ENCODE measurements around the gene SLC25A44. TPM values are rescaled to one million over a fixed set of nuclear protein-coding genes. Genes with fewer than 3 reads are reported as not detected.
"Not testable (repeated sequence)": the region's sequence is repeated elsewhere in the genome, so short reads cannot be mapped to it uniquely, and the experiment has no call there.

Gene SLC25A44
- polyA plus RNA-seq, 3 donors: 28.8 to 31.0 (median 30.0) TPM

- DNase-seq (ENCODE audit: low read depth in 3 of 3, low spot score in 2 of 3): no peak
Observed at GRCh38 chr1:156162430-156163037, 31.4 kb upstream of the SLC25A44 start.

GRCh38 chr1:156163712-156164111 is 30.2 kb upstream of the SLC25A44 start:
- no peak for DNase-seq (ENCODE audit: low read depth in 3 of 3, low spot score in 2 of 3)

GRCh38 chr1:156164125-156164831 is 29.6 kb upstream of the SLC25A44 start:
- no peak for DNase-seq (ENCODE audit: low read depth in 3 of 3, low spot score in 2 of 3)

GRCh38 chr1:156165083-156165482 is 28.8 kb upstream of the SLC25A44 start:
- DNase-seq (ENCODE audit: low read depth in 3 of 3, low spot score in 2 of 3): no peak

- DNase-seq (ENCODE audit: low read depth in 3 of 3, low spot score in 2 of 3): no peak
Observed at GRCh38 chr1:156167536-156167935, 26.4 kb upstream of the SLC25A44 start.

GRCh38 chr1:156172696-156173470 is 21.0 kb upstream of the SLC25A44 start:
- DNase-seq (ENCODE audit: low read depth in 3 of 3, low spot score in 2 of 3): no peak

GRCh38 chr1:156176610-156177210 is 17.2 kb upstream of the SLC25A44 start:
- DNase-seq (ENCODE audit: low read depth in 3 of 3, low spot score in 2 of 3): no peak

- DNase-seq (ENCODE audit: low read depth in 3 of 3, low spot score in 2 of 3): no peak
Observed at GRCh38 chr1:156177919-156178654, 15.8 kb upstream of the SLC25A44 start.

GRCh38 chr1:156180471-156180870 is 13.4 kb upstream of the SLC25A44 start:
- DNase-seq (ENCODE audit: low read depth in 3 of 3, low spot score in 2 of 3): no peak

- DNase-seq (ENCODE audit: low read depth in 3 of 3, low spot score in 2 of 3): not testable (repeated sequence)
Observed at GRCh38 chr1:156181391-156181924, 12.4 kb upstream of the SLC25A44 start.

GRCh38 chr1:156182010-156182779 is 11.7 kb upstream of the SLC25A44 start:
- not testable (repeated sequence) for DNase-seq (ENCODE audit: low read depth in 3 of 3, low spot score in 2 of 3)

GRCh38 chr1:156186347-156187177 is 7.3 kb upstream of the SLC25A44 start:
- DNase-seq (ENCODE audit: low read depth in 3 of 3, low spot score in 2 of 3): not testable (repeated sequence)

GRCh38 chr1:156190265-156190664 is 3.6 kb upstream of the SLC25A44 start:
- not testable (repeated sequence) for DNase-seq (ENCODE audit: low read depth in 3 of 3, low spot score in 2 of 3)

GRCh38 chr1:156191292-156191964 is 2.5 kb upstream of the SLC25A44 start:
- no peak for DNase-seq (ENCODE audit: low read depth in 3 of 3, low spot score in 2 of 3)

- DNase-seq (ENCODE audit: low read depth in 3 of 3, low spot score in 2 of 3): no peak
Observed at GRCh38 chr1:156193208-156193487, 756 bp upstream of the SLC25A44 start.

- DNase-seq (ENCODE audit: low read depth in 3 of 3, low spot score in 2 of 3): no peak
Observed at GRCh38 chr1:156194300-156194652, 372 bp downstream of the SLC25A44 start.

GRCh38 chr1:156195853-156196252 is 1.9 kb downstream of the SLC25A44 start:
- DNase-seq (ENCODE audit: low read depth in 3 of 3, low spot score in 2 of 3): no peak

- DNase-seq (ENCODE audit: low read depth in 3 of 3, low spot score in 2 of 3): no peak
Observed at GRCh38 chr1:156196445-156196844, 2.5 kb downstream of the SLC25A44 start.
